SH-SY5Y (cell line): ENCODE measurements around the gene DYNLL2.

ENCODE experiments used
- GATA2 ChIP-seq: IDR thresholded peaks from 2 replicates; pipeline ENCODE4 v1.6.1; 2011; ENCODE audit warnings: mild to moderate bottlenecking, low read depth, low read length
- GATA3 ChIP-seq: IDR thresholded peaks from 2 replicates; pipeline ENCODE4 v1.6.1; 2011; ENCODE audit warnings: low read depth, mild to moderate bottlenecking, low read length, moderate library complexity

DYNLL2 gene

GRCh38 chr17:58091024-58091567 lies 7.9 kb downstream of the DYNLL2 start:
- no peak for TF ChIP-seq GATA3
- no peak for TF ChIP-seq GATA2

DNA sequence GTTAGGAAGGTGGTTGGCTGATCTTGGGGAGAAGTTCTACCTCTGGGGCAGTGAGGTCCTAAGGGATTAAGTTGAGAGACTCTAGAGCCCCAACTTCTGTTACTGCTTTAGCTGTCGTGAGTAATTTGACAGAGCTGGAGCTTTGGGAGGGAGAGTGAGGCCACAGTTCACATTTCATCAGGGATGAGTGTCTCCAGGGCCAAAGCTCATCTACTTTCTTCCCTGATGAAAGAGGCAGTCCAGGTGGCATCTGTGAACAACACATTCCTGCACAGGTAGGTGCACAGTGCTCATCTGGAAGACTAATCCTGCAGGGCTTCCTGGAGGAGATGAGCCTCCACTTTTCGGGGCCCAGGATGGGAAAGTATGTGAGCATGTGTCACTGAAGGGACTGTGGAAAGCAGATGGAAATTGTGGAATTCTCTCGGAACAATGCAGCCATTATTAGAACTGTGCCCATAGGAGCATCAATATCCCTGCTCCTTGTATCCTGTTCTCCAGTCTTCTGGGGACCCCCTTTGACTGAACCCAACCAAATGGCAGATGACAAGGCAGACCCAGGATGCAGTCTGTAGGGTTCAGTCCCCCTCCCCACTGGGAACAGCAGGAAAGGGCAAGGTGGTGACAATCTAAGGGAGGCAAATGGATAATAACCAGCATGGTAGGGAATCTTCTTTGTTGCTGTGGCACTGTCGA lies 9.0 kb downstream of the DYNLL2 start:
- TF ChIP-seq GATA3 (no peak), GATA2 (no peak)

- TF ChIP-seq GATA2 (no peak), GATA3 (no peak)
These were observed 9.7 kb downstream of the DYNLL2 start for GRCh38 chr17:58092797-58093385.

DNA sequence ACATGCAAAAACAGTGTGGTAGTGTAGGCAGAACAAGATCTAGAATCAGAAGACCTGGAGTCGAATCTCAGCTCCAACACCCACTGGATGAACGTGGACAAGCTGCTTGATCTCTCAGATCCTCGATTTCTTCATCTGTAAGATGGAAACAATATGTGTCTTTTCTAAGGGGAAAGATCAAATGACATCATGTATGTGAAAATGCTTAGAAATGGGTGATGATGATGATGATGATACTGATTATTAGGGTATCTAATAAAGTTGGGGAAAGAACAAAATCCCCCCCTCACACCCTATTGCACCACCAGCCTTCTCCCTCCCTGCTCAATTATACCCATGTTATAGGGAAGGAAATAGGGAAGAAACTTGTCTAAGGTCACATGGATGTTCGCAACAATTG lies 10.9 kb downstream of the DYNLL2 start:
- TF ChIP-seq GATA2: no peak
- no peak for TF ChIP-seq GATA3

DNA sequence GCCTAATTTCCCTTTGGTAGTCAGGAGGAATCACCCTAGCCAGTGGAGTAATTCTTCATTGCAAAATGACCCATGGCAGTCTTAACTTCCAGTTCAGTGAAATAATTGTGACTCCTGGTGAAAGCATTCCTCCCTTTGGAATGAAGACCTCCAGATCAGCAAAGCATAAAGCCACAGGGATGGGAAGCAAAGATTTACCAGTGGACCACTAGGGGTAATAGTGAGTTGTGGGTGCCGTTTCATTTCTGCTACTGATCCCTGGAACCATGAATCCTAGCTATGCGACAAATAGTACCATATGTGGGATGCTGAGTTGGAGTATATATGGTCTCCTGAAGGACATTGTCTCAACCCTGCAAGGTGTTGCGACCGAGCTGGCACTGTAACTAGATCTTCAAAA lies 13.7 kb downstream of the DYNLL2 start:
- TF ChIP-seq GATA3: no peak
- no peak for TF ChIP-seq GATA2

DNA sequence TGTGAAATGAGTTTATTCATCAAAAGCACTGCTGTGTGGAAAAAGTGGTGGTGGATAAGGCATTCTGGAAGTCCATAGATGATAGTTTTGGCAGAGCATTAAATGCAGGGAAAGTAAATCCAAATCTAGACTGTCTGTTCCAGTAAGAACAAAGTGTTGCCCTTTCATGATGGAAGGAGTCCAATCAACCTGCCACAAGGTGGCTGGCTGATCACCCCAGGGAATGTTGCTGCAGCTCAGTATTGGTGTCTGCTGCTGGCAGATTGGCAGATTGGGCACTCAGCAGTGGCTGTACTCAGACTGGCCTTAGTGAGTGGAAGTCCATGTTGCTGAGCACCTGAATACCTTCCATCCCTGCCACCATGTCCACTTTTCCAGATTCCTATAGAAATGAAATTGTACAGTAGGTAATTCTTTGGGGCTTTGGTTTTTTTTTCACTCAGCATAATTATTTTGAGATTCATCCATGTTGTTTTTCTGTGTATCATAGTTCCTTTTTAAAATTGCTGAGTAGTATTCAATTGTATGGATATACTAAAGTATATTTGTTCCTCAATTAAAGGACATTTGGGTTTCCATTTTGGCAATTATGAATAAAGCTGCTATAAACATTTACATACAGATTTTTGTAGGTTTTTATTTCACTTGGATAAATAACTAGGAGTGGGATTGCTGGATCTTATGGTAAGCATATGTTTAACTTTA lies 14.3 kb downstream of the DYNLL2 start:
- TF ChIP-seq GATA2 (no peak), GATA3 (no peak)

GRCh38 chr17:58100506-58100905 lies 17.3 kb downstream of the DYNLL2 start:
- TF ChIP-seq GATA3 (no peak), GATA2 (no peak)

GRCh38 chr17:58105093-58105492 lies 21.9 kb downstream of the DYNLL2 start:
- TF ChIP-seq GATA3 (no peak), GATA2 (no peak)

DNA sequence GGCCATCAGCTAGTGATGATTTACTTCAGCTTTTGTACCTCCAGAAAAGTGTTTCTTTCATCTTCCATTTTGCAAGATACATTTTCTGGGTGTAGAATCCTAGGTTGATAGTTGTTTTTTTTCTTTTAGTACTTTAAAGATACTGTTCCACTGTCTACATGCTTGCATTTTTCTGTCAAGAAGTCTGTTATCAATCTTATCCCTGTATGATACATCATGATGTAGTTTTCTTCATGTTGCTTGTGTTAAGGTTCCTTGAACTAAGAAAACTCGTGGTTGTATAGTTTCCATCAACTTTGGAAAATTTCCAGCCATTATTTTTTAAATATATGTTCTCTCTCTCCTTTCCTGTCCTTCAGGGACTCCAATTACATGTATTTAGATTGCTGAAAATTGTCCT lies 24.1 kb downstream of the DYNLL2 start:
- TF ChIP-seq GATA2: no peak
- TF ChIP-seq GATA3: no peak

DNA sequence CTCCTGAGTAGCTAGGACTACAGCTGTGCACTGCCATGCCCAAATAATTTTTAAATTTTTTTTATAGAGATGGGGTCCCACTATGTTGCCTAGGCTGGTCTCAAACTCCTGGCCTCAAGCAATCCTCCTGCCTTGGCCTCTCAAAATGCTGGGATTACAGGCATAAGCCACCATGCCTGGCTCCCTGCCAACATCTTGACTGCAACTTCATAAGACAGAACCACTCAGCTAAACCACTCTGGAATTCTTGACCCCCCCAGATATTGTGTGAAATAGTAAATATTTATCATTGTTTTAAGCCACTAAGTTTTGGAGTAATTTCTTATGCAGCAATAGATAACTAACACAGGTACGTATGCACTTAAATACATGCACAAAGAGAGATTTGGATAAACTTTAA lies 26.0 kb downstream of the DYNLL2 start:
- TF ChIP-seq GATA3: no peak
- TF ChIP-seq GATA2: no peak

GRCh38 chr17:58110012-58110411 lies 26.8 kb downstream of the DYNLL2 start:
- no peak for TF ChIP-seq GATA3
- TF ChIP-seq GATA2: no peak

DNA sequence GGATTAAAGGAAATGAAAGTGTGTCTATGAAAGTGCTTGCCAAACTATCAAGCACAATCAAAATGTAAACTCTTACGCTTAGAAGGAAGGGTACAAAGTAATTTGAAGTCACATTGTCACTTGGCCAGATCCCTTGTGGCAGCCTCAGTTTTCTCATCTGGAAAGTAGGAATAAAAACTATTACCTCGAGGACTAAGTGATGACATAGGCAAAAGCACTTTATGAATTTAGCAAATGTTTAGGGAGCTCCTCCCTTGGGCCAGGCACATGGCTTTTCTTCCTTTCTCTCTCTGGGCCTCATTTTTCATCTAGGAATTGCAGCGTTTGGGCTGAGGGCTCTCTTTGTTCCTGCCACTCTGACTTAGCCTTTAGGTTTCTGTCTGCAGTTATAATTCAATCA lies 28.5 kb downstream of the DYNLL2 start:
- no peak for TF ChIP-seq GATA2
- no peak for TF ChIP-seq GATA3

GRCh38 chr17:58112970-58113631 lies 29.9 kb downstream of the DYNLL2 start:
- TF ChIP-seq GATA3 (no peak), GATA2 (no peak)

GRCh38 chr17:58113947-58114346 lies 30.7 kb downstream of the DYNLL2 start:
- TF ChIP-seq GATA3: no peak
- TF ChIP-seq GATA2: no peak
